Aortic smooth muscle cell (primary cell): ENCODE measurements around the gene ATP6V0D1. TPM values are rescaled to one million over a fixed set of nuclear protein-coding genes. Genes with fewer than 3 reads are reported as not detected.

Experiments used
- total RNA-seq: library from RNA; depleted of rRNA; stranded (reverse); fragments of >200 nt; gene quantifications from 2 replicates; pipeline ENCODE4 v1.2.3, GENCODE V29; 2014

ATP6V0D1 gene
- 103 and 115 TPM in 2 replicates for total RNA-seq

GRCh38 chr16:67480833-67481560, at the start of gene ATP6V0D1:
Gene ATP6V0D1, minus strand, starts transcription at chr16:67481157. Its CDS starts 71 bp downstream, at chr16:67481086.

GRCh38 chr16:67528222-67528869, 47.4 kb upstream of the ATP6V0D1 start, which contains the start of gene RIPOR1:
Gene RIPOR1, plus strand, starts transcription at chr16:67528829. Its CDS starts 9,618 bp downstream, at chr16:67538447.

GRCh38 chr16:67483150-67483549, 2.2 kb upstream of the ATP6V0D1 start, which contains the start of gene AGRP:
Gene AGRP, minus strand, starts transcription at chr16:67483547. Its CDS starts 149 bp downstream, at chr16:67483398.

GRCh38 chr16:67430977-67431774, 49.8 kb downstream of the ATP6V0D1 start, which contains the start of gene HSD11B2:
Gene HSD11B2, plus strand, starts transcription at chr16:67431121. Its CDS starts 128 bp downstream, at chr16:67431249.

GRCh38 chr16:67415872-67416793, 64.8 kb downstream of the ATP6V0D1 start, which contains the start of gene ZDHHC1:
Gene ZDHHC1, minus strand, starts transcription at chr16:67416477. Its CDS starts 8,702 bp downstream, at chr16:67407775.

GRCh38 chr16:67393111-67393787, 87.7 kb downstream of the ATP6V0D1 start, which contains the start of gene TPPP3:
Gene TPPP3, minus strand, starts transcription at chr16:67393498. Its CDS starts 2,387 bp downstream, at chr16:67391111.

Other genes starting within 250 kb of the ATP6V0D1 start
- gene FHOD1, start 233.7 kb downstream of the ATP6V0D1 start, total RNA-seq: 9.5 and 15.2 TPM in 2 replicates
- gene SLC9A5, start 232.2 kb downstream of the ATP6V0D1 start, total RNA-seq: 0.31 and 0.66 TPM in 2 replicates
- gene PLEKHG4, start 201.6 kb downstream of the ATP6V0D1 start, total RNA-seq: 11.6 and 24.0 TPM in 2 replicates
- gene KCTD19, start 154.4 kb downstream of the ATP6V0D1 start, total RNA-seq: under 0.01 TPM in 1 of 2 replicates, not detected in the other
- gene LRRC36, start 154.3 kb downstream of the ATP6V0D1 start, total RNA-seq: not detected in 2 replicates
- 0.50 and 0.66 TPM in 2 replicates for gene TPPP3, start 87.7 kb downstream of the ATP6V0D1 start, total RNA-seq
- gene ZDHHC1, start 64.7 kb downstream of the ATP6V0D1 start, total RNA-seq: 5.2 and 6.3 TPM in 2 replicates
- gene HSD11B2, start 50.0 kb downstream of the ATP6V0D1 start, total RNA-seq: not detected in 2 replicates
- gene AGRP, start 2.4 kb upstream of the ATP6V0D1 start, total RNA-seq: not detected in 2 replicates
- gene RIPOR1, start 47.7 kb upstream of the ATP6V0D1 start, total RNA-seq: 39.9 and 64.8 TPM in 2 replicates
- 18.7 and 20.1 TPM in 2 replicates for gene CTCF, start 81.4 kb upstream of the ATP6V0D1 start, total RNA-seq
- gene CARMIL2, start 164.0 kb upstream of the ATP6V0D1 start, total RNA-seq: 0.19 and 0.26 TPM in 2 replicates
- 9.6 and 13.7 TPM in 2 replicates for gene ACD, start 179.1 kb upstream of the ATP6V0D1 start, total RNA-seq
- 2.5 and 3.4 TPM in 2 replicates for gene PARD6A, start 179.8 kb upstream of the ATP6V0D1 start, total RNA-seq
- gene ENKD1, start 185.6 kb upstream of the ATP6V0D1 start, total RNA-seq: 17.7 and 19.7 TPM in 2 replicates
- gene C16orf86, start 185.7 kb upstream of the ATP6V0D1 start, total RNA-seq: 3.9 and 4.8 TPM in 2 replicates
- gene GFOD2, start 238.2 kb upstream of the ATP6V0D1 start, total RNA-seq: 13.8 and 15.2 TPM in 2 replicates